NCI-H446 (cell line): ENCODE measurements around the gene GAD2.
A peak's percentile ranks its signal among the peaks of the same experiment; 100 is the strongest.

Experiments
- DNase-seq, 2 experiments: peaks; one replicate each; lab custom pipeline; 2025; lab: John Stamatoyannopoulos, UW

The GAD2 gene

GRCh38 chr10:26222563-26222962 is 6.0 kb downstream of the GAD2 start:
- no peak for DNase-seq

- no peak for DNase-seq
Measured at GRCh38 chr10:26225322-26225721, 8.7 kb downstream of the GAD2 start.

GRCh38 chr10:26227786-26228185 is 11.2 kb downstream of the GAD2 start:
- DNase-seq, result no peak

- DNase-seq, result no peak
Measured at GRCh38 chr10:26232174-26232573, 15.6 kb downstream of the GAD2 start.

- no peak for DNase-seq
Measured at GRCh38 chr10:26235761-26236160, 19.2 kb downstream of the GAD2 start.

GRCh38 chr10:26238378-26238777 is 21.8 kb downstream of the GAD2 start:
- DNase-seq, result no peak

- no peak for DNase-seq
Measured at GRCh38 chr10:26242706-26243350, 26.3 kb downstream of the GAD2 start.

GRCh38 chr10:26243351-26243720 is 26.8 kb downstream of the GAD2 start:
- no peak for DNase-seq

- DNase-seq, result no peak
Measured at GRCh38 chr10:26249681-26250080, 33.1 kb downstream of the GAD2 start.

GRCh38 chr10:26251925-26252324 is 35.4 kb downstream of the GAD2 start:
- no peak for DNase-seq

- DNase-seq, result no peak
Measured at GRCh38 chr10:26254616-26255015, 38.0 kb downstream of the GAD2 start.

- DNase-seq, result no peak
Measured at GRCh38 chr10:26259341-26259740, 42.8 kb downstream of the GAD2 start.

- peak in 1 of 2 experiments; percentile 32 for DNase-seq
Measured at GRCh38 chr10:26269754-26270153, 53.2 kb downstream of the GAD2 start.

- DNase-seq, result peak in 1 of 2 experiments; percentile 49
Measured at GRCh38 chr10:26274391-26274790, 57.8 kb downstream of the GAD2 start.

GRCh38 chr10:26278295-26278694 is 61.7 kb downstream of the GAD2 start:
- DNase-seq, result no peak

- DNase-seq, result no peak
Measured at GRCh38 chr10:26290236-26290635, 73.7 kb downstream of the GAD2 start.

- no peak for DNase-seq
Measured at GRCh38 chr10:26291721-26292480, 75.3 kb downstream of the GAD2 start.

- no peak for DNase-seq
Measured at GRCh38 chr10:26296360-26296759, 79.8 kb downstream of the GAD2 start.

GRCh38 chr10:26300001-26300400 is 83.4 kb downstream of the GAD2 start:
- DNase-seq, result no peak

- DNase-seq, result no peak
Measured at GRCh38 chr10:26303366-26303765, 86.8 kb downstream of the GAD2 start.

- no peak for DNase-seq
Measured at GRCh38 chr10:26310361-26310760, 93.8 kb downstream of the GAD2 start.

GRCh38 chr10:26311383-26311940 is 94.9 kb downstream of the GAD2 start:
- DNase-seq, result no peak

GRCh38 chr10:26314265-26315013 is 97.9 kb downstream of the GAD2 start:
- DNase-seq, result no peak
